Endothelial cell of umbilical vein (primary cell): ENCODE measurements around the gene COL15A1.

ENCODE experiments used
- CTCF ChIP-seq, 2 donors: IDR thresholded peaks; 1 replicate in 1 of 2; 2 replicates in 1 of 2; pipeline ENCODE4 v1.5.1; 2011; ENCODE audit warnings: low read length in 2 of 2, mild to moderate bottlenecking in 2 of 2, moderate library complexity in 2 of 2, control low read depth in 1 of 2, inconsistent platforms in 1 of 2, low read depth in 1 of 2; ENCODE audit not compliant: insufficient read depth in 1 of 2; ENCODE audit errors: extremely low read depth in 1 of 2
- EZH2 ChIP-seq: IDR thresholded peaks from 2 replicates; pipeline ENCODE4 v1.6.1; 2012; ENCODE audit warnings: borderline replicate concordance, low read depth, mild to moderate bottlenecking, moderate library complexity, low read length, inconsistent platforms; ENCODE audit not compliant: severe bottlenecking
- POLR2A ChIP-seq: IDR thresholded peaks from 2 replicates; pipeline ENCODE4 v1.6.1; 2012; ENCODE audit warnings: low read depth, mild to moderate bottlenecking, control low read depth, low read length
- TF ChIP-seq, protein P1 (sequence below): IDR thresholded peaks from 2 replicates; pipeline ENCODE4 v1.6.1; 2011; ENCODE audit not compliant: insufficient read depth, insufficient read length

- TF ChIP-seq CTCF (IDR thresholded peaks at IDR 0.05; ENCODE audit: extremely low read depth in 1 of 2, insufficient read depth in 1 of 2, low read depth in 1 of 2, low read length in 2 of 2) (no peak), POLR2A (no peak), EZH2 (no peak)
- TF ChIP-seq, protein P1, sequence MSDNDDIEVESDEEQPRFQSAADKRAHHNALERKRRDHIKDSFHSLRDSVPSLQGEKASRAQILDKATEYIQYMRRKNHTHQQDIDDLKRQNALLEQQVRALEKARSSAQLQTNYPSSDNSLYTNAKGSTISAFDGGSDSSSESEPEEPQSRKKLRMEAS = no peak
Observed at GRCh38 chr9:99060621-99061020, 116.9 kb downstream of the COL15A1 start.
